ENCODE results near the gene GLYATL2.

GLYATL2 gene, protein sequence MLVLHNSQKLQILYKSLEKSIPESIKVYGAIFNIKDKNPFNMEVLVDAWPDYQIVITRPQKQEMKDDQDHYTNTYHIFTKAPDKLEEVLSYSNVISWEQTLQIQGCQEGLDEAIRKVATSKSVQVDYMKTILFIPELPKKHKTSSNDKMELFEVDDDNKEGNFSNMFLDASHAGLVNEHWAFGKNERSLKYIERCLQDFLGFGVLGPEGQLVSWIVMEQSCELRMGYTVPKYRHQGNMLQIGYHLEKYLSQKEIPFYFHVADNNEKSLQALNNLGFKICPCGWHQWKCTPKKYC

DNA sequence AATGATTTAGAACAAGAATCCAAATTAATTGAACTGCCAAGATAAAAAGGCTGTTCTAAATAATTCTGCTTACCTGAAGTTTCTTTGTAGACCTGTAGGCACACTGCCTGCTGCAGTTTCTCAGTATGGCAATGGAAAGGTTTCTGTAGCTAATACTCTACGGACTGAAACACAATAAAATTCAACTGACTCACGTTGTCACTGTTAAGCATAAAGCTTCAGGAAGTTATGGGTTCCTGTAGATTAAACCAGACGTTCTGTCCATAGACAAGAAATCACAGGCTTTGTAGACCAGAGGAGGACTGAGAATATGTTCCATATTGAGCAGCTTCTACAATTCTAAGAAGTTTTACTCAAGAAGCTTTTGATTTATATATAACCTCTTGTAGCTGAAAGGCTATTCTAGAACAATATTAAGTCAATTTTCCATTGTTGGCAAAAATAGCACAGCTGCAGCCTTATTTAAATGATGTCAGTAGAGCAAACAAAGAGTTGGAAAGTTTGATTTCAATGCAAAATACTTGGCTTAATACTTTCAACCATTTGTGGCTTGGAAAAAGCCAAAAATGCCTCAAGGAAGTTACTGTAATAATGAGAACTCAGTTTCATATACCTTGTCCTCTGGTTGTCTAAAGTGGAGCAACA is at the start of gene GLYATL2:
TSS of gene GLYATL2 (minus strand) at position 344 of the 645 bp plus-strand sequence. CDS start 5,092 bp downstream, outside the sequence.
- no peaks in the 10 kb centered on the region; the same call in 1 of the 2 replicates for H3K9me3 ChIP-seq (ENCODE audit: control insufficient read depth, insufficient read depth, low read depth, low read length)
- no peaks in the 10 kb centered on the region for H3K36me3 ChIP-seq (ENCODE audit: control insufficient read depth, insufficient read depth, low read length)
- no peak within 1 kb of the TSS for H3K27ac ChIP-seq (ENCODE audit: low read depth, low read length)
- H3K4me3 ChIP-seq (ENCODE audit: low read depth, low read length) = no peak within 1 kb of the TSS
- no peaks in the 10 kb centered on the region for H3K27me3 ChIP-seq (ENCODE audit: control insufficient read depth, insufficient read depth, low read length)
- H3K9ac ChIP-seq (ENCODE audit: low read length) = no peak within 1 kb of the TSS
- no peaks in the 10 kb centered on the region for H3K4me1 ChIP-seq (ENCODE audit: control insufficient read depth, insufficient read depth, low read length)

DNA sequence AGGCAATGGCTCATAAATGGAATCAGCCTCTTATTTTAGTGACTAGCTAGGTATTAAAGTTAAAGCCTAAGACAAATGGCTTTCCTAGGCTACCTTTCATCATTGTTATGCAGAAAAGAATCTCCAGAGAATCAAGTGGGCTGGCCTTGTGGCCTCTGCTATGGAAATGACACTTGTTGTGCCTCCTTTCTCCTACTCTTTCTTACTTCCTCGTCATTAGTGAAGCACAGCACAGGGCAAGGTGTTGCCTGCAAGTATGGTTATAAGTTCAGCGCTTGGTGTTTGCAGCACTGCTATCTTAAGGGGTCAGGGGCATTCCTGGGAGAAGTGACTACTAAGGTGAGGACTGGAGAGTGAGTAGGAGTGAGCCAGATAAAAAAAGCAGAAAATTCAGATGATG is 49.4 kb upstream of the GLYATL2 start:
- Histone ChIP-seq H3K36me3 (ENCODE audit: control insufficient read depth, insufficient read depth, low read length) (no peaks in the 10 kb centered on the region), H3K9ac (ENCODE audit: low read length) (no peak overlapping the region), H3K27me3 (ENCODE audit: control insufficient read depth, insufficient read depth, low read length) (no peaks in the 10 kb centered on the region), H3K4me1 (ENCODE audit: control insufficient read depth, insufficient read depth, low read length) (no peaks in the 10 kb centered on the region; the same call in 1 of the 2 replicates), H3K9me3 (ENCODE audit: control insufficient read depth, insufficient read depth, low read depth, low read length) (no peaks in the 10 kb centered on the region), H3K4me3 (ENCODE audit: low read depth, low read length) (no peak overlapping the region), H3K27ac (ENCODE audit: low read depth, low read length) (no peak overlapping the region)

DNA sequence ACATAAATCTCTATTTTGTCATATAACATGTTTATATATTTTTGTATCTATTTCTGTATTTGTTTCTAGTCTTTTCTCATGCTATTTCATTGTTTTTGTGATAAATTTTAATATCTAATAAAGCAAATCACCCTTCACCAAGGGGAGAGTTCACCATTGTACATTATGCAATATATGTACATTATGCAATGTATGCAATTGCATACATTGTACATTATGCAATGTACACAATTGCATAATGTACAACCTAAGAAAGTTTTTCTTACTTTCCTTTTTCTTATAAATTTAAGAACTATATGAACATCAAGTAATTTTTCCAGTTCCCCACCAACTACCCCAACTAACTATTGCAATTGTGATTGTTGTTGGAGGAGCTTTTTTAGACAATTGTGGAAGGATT is 44.1 kb upstream of the GLYATL2 start:
- Histone ChIP-seq H3K27me3 (ENCODE audit: control insufficient read depth, insufficient read depth, low read length) (no peaks in the 10 kb centered on the region), H3K4me3 (ENCODE audit: low read depth, low read length) (no peak overlapping the region), H3K36me3 (ENCODE audit: control insufficient read depth, insufficient read depth, low read length) (no peaks in the 10 kb centered on the region), H3K4me1 (ENCODE audit: control insufficient read depth, insufficient read depth, low read length) (no peaks in the 10 kb centered on the region), H3K9ac (ENCODE audit: low read length) (no peak overlapping the region), H3K27ac (ENCODE audit: low read depth, low read length) (no peak overlapping the region), H3K9me3 (ENCODE audit: control insufficient read depth, insufficient read depth, low read depth, low read length) (no peaks in the 10 kb centered on the region; the same call in 1 of the 2 replicates)

DNA sequence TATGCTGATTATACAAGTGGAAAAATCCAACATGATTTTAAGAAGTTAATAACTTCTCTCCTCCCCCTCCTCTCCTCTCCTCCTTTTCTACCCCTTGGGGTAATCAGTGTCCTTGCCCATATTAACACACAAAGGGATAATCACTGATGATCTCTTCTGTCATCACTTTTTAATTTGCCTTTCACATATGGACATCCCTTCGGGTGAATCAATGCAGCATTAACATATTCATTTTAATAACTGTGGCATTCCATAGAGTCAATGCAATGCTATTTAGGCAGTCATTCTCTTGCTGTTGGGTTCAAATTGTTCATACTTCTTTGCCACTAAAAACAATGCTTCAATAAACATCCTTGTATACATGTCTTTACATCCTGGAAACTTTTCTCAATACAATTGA is 42.9 kb upstream of the GLYATL2 start:
- no peaks in the 10 kb centered on the region for H3K4me1 ChIP-seq (ENCODE audit: control insufficient read depth, insufficient read depth, low read length)
- no peaks in the 10 kb centered on the region; the same call in 1 of the 2 replicates for H3K9me3 ChIP-seq (ENCODE audit: control insufficient read depth, insufficient read depth, low read depth, low read length)
- H3K9ac ChIP-seq (ENCODE audit: low read length) = no peak overlapping the region
- no peaks in the 10 kb centered on the region for H3K36me3 ChIP-seq (ENCODE audit: control insufficient read depth, insufficient read depth, low read length)
- H3K27me3 ChIP-seq (ENCODE audit: control insufficient read depth, insufficient read depth, low read length) = no peaks in the 10 kb centered on the region
- no peak overlapping the region for H3K4me3 ChIP-seq (ENCODE audit: low read depth, low read length)
- H3K27ac ChIP-seq (ENCODE audit: low read depth, low read length) = no peak overlapping the region

DNA sequence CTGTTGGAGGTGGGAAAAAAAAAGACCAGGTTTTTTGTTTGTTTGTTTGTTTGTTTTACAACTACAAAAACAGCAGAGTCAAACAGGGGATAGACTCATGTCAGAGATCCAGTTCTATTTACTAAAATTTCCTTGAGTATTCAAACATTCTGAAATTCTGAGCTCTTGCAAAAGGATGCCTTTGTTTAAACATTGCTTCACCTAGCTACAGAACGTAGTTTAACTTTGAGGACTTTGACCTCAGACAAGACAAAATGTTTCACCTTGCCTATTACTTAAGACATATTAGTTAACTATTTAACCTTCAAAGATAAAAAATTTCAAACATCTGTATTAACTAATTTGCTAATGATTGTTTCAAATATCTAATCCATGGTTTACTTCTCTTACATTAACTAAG is 36.1 kb upstream of the GLYATL2 start:
- no peak overlapping the region for H3K4me3 ChIP-seq (ENCODE audit: low read depth, low read length)

DNA sequence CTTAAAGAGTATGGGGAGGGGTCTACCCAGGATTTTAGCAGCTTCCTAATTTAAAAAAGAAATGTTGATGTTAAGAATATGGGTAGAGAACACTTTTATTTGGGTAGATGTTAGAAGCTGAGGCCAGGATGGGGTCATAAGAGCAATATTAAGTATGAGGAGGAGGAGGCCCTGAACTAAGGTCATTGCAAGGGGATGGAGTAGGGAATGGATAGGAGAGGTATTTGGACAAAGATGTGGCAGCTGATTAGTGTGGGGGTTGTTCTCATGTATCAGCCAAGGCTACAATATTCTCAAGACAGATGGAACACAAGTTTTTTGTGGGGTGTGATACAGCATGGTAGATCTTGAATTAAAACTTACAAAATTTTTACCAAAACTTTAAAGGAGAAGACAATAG is 35.7 kb upstream of the GLYATL2 start:
- Histone ChIP-seq H3K36me3 (ENCODE audit: control insufficient read depth, insufficient read depth, low read length) (no peaks in the 10 kb centered on the region), H3K4me3 (ENCODE audit: low read depth, low read length) (no peak overlapping the region), H3K27me3 (ENCODE audit: control insufficient read depth, insufficient read depth, low read length) (no peaks in the 10 kb centered on the region), H3K4me1 (ENCODE audit: control insufficient read depth, insufficient read depth, low read length) (no peaks in the 10 kb centered on the region), H3K9ac (ENCODE audit: low read length) (no peak overlapping the region), H3K27ac (ENCODE audit: low read depth, low read length) (no peak overlapping the region), H3K9me3 (ENCODE audit: control insufficient read depth, insufficient read depth, low read depth, low read length) (peaks cover 17% of the 10 kb centered on the region)

More for the DNA sequence above, 36.1 kb upstream of the GLYATL2 start:
- no peaks in the 10 kb centered on the region for H3K36me3 ChIP-seq (ENCODE audit: control insufficient read depth, insufficient read depth, low read length)
- H3K9ac ChIP-seq (ENCODE audit: low read length) = no peak overlapping the region
- peaks cover 17% of the 10 kb centered on the region for H3K9me3 ChIP-seq (ENCODE audit: control insufficient read depth, insufficient read depth, low read depth, low read length)
- no peak overlapping the region for H3K27ac ChIP-seq (ENCODE audit: low read depth, low read length)
- H3K4me1 ChIP-seq (ENCODE audit: control insufficient read depth, insufficient read depth, low read length) = no peaks in the 10 kb centered on the region
- H3K27me3 ChIP-seq (ENCODE audit: control insufficient read depth, insufficient read depth, low read length) = no peaks in the 10 kb centered on the region

DNA sequence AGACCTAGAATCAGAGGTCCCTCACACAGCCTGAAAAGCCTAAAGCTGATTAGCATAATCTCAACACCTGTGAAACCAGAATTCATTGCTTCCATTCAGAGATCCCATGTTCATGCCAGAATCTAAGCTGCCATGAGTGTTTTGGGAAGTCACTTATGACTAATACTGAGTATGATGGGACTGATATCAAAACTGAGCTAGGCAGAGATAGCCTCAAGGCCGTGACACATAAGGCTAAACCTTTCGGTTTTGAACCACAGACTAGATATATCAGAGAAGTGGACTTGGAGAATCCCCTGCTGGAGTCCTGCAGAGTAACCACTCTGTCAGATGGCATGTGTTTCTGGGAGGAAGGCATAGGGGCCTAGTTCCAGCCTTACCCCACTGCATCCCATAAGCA is 23.1 kb upstream of the GLYATL2 start:
- H3K27ac ChIP-seq (ENCODE audit: low read depth, low read length) = no peak overlapping the region
- H3K27me3 ChIP-seq (ENCODE audit: control insufficient read depth, insufficient read depth, low read length) = no peaks in the 10 kb centered on the region
- H3K9me3 ChIP-seq (ENCODE audit: control insufficient read depth, insufficient read depth, low read depth, low read length) = peaks cover 22% of the 10 kb centered on the region; the same call in 1 of the 2 replicates
- no peak overlapping the region for H3K4me3 ChIP-seq (ENCODE audit: low read depth, low read length)
- no peaks in the 10 kb centered on the region for H3K36me3 ChIP-seq (ENCODE audit: control insufficient read depth, insufficient read depth, low read length)
- no peaks in the 10 kb centered on the region for H3K4me1 ChIP-seq (ENCODE audit: control insufficient read depth, insufficient read depth, low read length)
- no peak overlapping the region for H3K9ac ChIP-seq (ENCODE audit: low read length)

DNA sequence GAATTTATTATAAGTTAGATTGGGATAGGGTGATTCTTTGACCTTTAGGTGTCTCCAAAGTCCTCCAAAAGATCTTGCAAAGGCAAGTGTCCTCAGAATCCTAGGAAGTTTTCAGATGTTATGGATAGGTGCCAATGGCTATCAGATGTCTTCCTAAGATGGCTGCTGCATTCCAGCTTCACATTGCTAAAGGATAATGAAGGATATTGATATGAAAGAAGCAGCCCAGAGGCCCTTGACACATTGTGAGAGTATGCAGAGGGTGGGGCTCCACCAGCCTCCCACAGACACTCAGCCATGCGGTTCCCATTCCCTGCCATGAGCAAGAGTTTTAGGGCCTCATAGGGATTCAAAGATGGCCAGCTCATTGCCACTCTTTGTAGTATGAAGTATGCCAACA is 22.3 kb upstream of the GLYATL2 start:
- H3K36me3 ChIP-seq (ENCODE audit: control insufficient read depth, insufficient read depth, low read length) = no peaks in the 10 kb centered on the region
- no peak overlapping the region for H3K9ac ChIP-seq (ENCODE audit: low read length)
- no peak overlapping the region for H3K4me3 ChIP-seq (ENCODE audit: low read depth, low read length)
- H3K4me1 ChIP-seq (ENCODE audit: control insufficient read depth, insufficient read depth, low read length) = no peaks in the 10 kb centered on the region
- H3K27ac ChIP-seq (ENCODE audit: low read depth, low read length) = no peak overlapping the region
- H3K27me3 ChIP-seq (ENCODE audit: control insufficient read depth, insufficient read depth, low read length) = no peaks in the 10 kb centered on the region
- peaks cover 24% of the 10 kb centered on the region; the same call in 1 of the 2 replicates for H3K9me3 ChIP-seq (ENCODE audit: control insufficient read depth, insufficient read depth, low read depth, low read length)

DNA sequence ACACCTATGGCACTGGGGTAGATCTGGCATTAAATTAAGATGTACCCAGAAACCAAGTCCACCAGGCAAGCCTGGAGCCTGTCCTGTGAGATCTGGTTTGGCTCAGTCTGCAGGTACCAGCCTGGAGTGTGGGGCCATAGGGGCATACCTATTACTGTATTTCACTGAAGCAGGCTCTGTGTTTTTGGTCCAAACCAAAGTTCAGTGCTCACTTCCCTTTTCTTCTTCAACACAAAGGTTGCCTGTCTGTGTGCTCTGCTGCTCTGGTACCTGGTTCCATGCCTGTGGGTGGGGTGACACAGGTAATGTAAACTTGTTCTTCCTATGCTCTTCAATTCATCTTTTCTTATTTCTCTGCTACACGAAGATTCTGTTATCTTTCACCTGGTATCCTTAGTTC is 19.8 kb upstream of the GLYATL2 start:
- Histone ChIP-seq H3K36me3 (ENCODE audit: control insufficient read depth, insufficient read depth, low read length) (no peaks in the 10 kb centered on the region), H3K4me3 (ENCODE audit: low read depth, low read length) (no peak overlapping the region), H3K27me3 (ENCODE audit: control insufficient read depth, insufficient read depth, low read length) (no peaks in the 10 kb centered on the region), H3K27ac (ENCODE audit: low read depth, low read length) (no peak overlapping the region), H3K4me1 (ENCODE audit: control insufficient read depth, insufficient read depth, low read length) (no peaks in the 10 kb centered on the region), H3K9ac (ENCODE audit: low read length) (no peak overlapping the region), H3K9me3 (ENCODE audit: control insufficient read depth, insufficient read depth, low read depth, low read length) (peaks cover 20% of the 10 kb centered on the region; the same call in 1 of the 2 replicates)

DNA sequence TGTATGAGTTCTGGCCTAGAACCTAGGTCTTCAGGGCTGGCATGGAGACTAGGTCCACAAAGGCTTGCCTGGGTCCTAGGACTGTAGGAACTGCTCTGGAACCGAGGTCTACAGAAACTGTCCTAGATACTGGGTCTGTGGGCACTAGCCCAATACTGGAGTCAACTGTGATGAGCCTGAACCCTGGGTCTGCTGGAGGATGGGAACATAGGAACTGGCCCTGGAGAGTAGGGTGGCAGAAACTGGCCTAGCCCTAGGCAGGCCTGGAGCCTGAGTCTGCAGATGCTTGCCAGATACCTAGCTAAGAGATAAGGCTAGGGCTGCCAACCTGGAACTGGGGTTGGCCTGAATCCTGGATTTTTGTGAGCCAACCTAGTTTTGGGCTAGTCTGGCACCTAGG is 19.2 kb upstream of the GLYATL2 start:
- Histone ChIP-seq H3K36me3 (ENCODE audit: control insufficient read depth, insufficient read depth, low read length) (no peaks in the 10 kb centered on the region), H3K4me1 (ENCODE audit: control insufficient read depth, insufficient read depth, low read length) (no peaks in the 10 kb centered on the region), H3K9me3 (ENCODE audit: control insufficient read depth, insufficient read depth, low read depth, low read length) (peaks cover 17% of the 10 kb centered on the region; the same call in 1 of the 2 replicates), H3K9ac (ENCODE audit: low read length) (no peak overlapping the region), H3K27me3 (ENCODE audit: control insufficient read depth, insufficient read depth, low read length) (no peaks in the 10 kb centered on the region), H3K4me3 (ENCODE audit: low read depth, low read length) (no peak overlapping the region), H3K27ac (ENCODE audit: low read depth, low read length) (no peak overlapping the region)

DNA sequence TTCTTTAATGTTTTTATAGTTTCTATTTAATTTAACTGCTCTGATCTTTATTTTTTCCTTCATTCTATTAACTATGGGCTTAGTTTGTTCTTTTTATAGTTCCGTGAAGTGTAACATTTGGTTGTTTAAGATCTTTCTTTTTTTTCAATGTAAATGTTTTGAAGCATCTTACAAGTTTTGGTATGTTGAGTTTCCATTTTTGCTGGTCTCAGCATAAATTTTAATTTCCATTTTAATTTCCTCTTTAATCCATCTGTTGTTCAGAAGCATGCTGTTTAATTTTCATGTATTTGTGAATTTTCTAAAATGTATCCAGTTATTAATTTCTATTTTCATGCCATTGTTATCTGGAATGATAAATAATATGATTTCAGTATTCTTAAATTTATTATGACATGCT is 17.0 kb upstream of the GLYATL2 start:
- H3K27me3 ChIP-seq (ENCODE audit: control insufficient read depth, insufficient read depth, low read length) = no peaks in the 10 kb centered on the region
- H3K27ac ChIP-seq (ENCODE audit: low read depth, low read length) = no peak overlapping the region
- H3K9ac ChIP-seq (ENCODE audit: low read length) = no peak overlapping the region
- H3K9me3 ChIP-seq (ENCODE audit: control insufficient read depth, insufficient read depth, low read depth, low read length) = peaks cover 27% of the 10 kb centered on the region; the same call in 1 of the 2 replicates
- H3K4me1 ChIP-seq (ENCODE audit: control insufficient read depth, insufficient read depth, low read length) = no peaks in the 10 kb centered on the region
- H3K36me3 ChIP-seq (ENCODE audit: control insufficient read depth, insufficient read depth, low read length) = no peaks in the 10 kb centered on the region
- no peak overlapping the region for H3K4me3 ChIP-seq (ENCODE audit: low read depth, low read length)

Measured in HUES6 (cell line).